Progenitor cell of endocrine pancreas (in vitro differentiated cells): ENCODE results near the gene IL22RA2. TPM values are rescaled to one million over a fixed set of nuclear protein-coding genes. Genes with fewer than 3 reads are reported as not detected.
"Not testable (repeated sequence)": the region's sequence is repeated elsewhere in the genome, so short reads cannot be mapped to it uniquely, and the experiment has no call there.

Experiments
- DNase-seq: peaks from one replicate; pipeline ENCODE4 v3.0.0; 2021; ENCODE audit warnings: low spot score; ENCODE audit not compliant: unreplicated experiment
- H3K27ac Mint-ChIP-seq: 2 replicates; pipeline ENCODE4 v1.8.0; 2021; ENCODE audit warnings: mild to moderate bottlenecking, moderate library complexity, mixed read lengths
- H3K27me3 Mint-ChIP-seq: 2 replicates; pipeline ENCODE4 v1.8.0; 2021; ENCODE audit warnings: mixed read lengths
- H3K36me3 Mint-ChIP-seq: 2 replicates; pipeline ENCODE4 v1.8.0; 2022; ENCODE audit warnings: mixed read lengths; ENCODE audit not compliant: insufficient read depth
- H3K4me1 Mint-ChIP-seq: 2 replicates; pipeline ENCODE4 v1.8.0; 2021; ENCODE audit warnings: low read depth, mixed read lengths
- H3K4me3 Mint-ChIP-seq: 2 replicates; pipeline ENCODE4 v1.8.0; 2021; ENCODE audit warnings: low read depth, mild to moderate bottlenecking, moderate library complexity, mixed read lengths
- H3K9me3 Mint-ChIP-seq: 2 replicates; pipeline ENCODE4 v1.8.0; 2021; ENCODE audit warnings: low read depth, mixed read lengths
- CTCF ChIP-seq: fragments of 200-600 bp; sonication (generic); IDR thresholded peaks from one replicate; pipeline ENCODE4 v1.5.0; 2021; ENCODE audit warnings: antibody characterized with exemption, mild to moderate bottlenecking; ENCODE audit not compliant: unreplicated experiment
- total RNA-seq: library from RNA; stranded (reverse); gene quantifications from 2 replicates; pipeline ENCODE4 v1.2.1, GENCODE V29; 2021

Gene IL22RA2
- total RNA-seq, 1 donor from 2014 or later = not detected

- no peak for TF ChIP-seq CTCF
- H3K4me3 Mint-ChIP-seq = no peak overlapping the region
- peaks cover 6% of the 10 kb centered on the region for H3K4me1 Mint-ChIP-seq
- H3K27me3 Mint-ChIP-seq = no peaks in the 10 kb centered on the region
- no peaks in the 10 kb centered on the region for H3K36me3 Mint-ChIP-seq
- H3K27ac Mint-ChIP-seq = no peak overlapping the region
- no peak for DNase-seq
- peaks cover 23% of the 10 kb centered on the region for H3K9me3 Mint-ChIP-seq
Measured at GRCh38 chr6:137116807-137117206, 56.6 kb downstream of the IL22RA2 start.

- DNase-seq = no peak
- H3K9me3 Mint-ChIP-seq = peaks cover 23% of the 10 kb centered on the region
- H3K4me1 Mint-ChIP-seq = peaks cover 3% of the 10 kb centered on the region
- H3K36me3 Mint-ChIP-seq = no peaks in the 10 kb centered on the region
- no peaks in the 10 kb centered on the region for H3K27me3 Mint-ChIP-seq
- no peak overlapping the region for H3K4me3 Mint-ChIP-seq
- H3K27ac Mint-ChIP-seq = no peak overlapping the region
- TF ChIP-seq CTCF = no peak
Measured at GRCh38 chr6:137115658-137116057, 57.8 kb downstream of the IL22RA2 start.

- Mint-ChIP-seq H3K27ac (no peak overlapping the region), H3K4me1 (no peaks in the 10 kb centered on the region), H3K9me3 (peaks cover 11% of the 10 kb centered on the region), H3K27me3 (no peaks in the 10 kb centered on the region), H3K4me3 (no peak overlapping the region), H3K36me3 (no peaks in the 10 kb centered on the region)
- no peak for TF ChIP-seq CTCF
- no peak for DNase-seq
Measured at GRCh38 chr6:137112067-137112355, 61.4 kb downstream of the IL22RA2 start.

GRCh38 chr6:137111296-137112066, 62.0 kb downstream of the IL22RA2 start:
- H3K27me3 Mint-ChIP-seq = no peaks in the 10 kb centered on the region
- no peak for TF ChIP-seq CTCF
- no peak overlapping the region for H3K4me3 Mint-ChIP-seq
- H3K4me1 Mint-ChIP-seq = no peaks in the 10 kb centered on the region
- peaks cover 9% of the 10 kb centered on the region for H3K9me3 Mint-ChIP-seq
- no peaks in the 10 kb centered on the region for H3K36me3 Mint-ChIP-seq
- no peak for DNase-seq
- H3K27ac Mint-ChIP-seq = no peak overlapping the region

GRCh38 chr6:137107767-137108105, 65.7 kb downstream of the IL22RA2 start:
- Mint-ChIP-seq H3K4me3 (no peak overlapping the region), H3K36me3 (no peaks in the 10 kb centered on the region), H3K27me3 (no peaks in the 10 kb centered on the region), H3K4me1 (no peaks in the 10 kb centered on the region), H3K27ac (no peak overlapping the region), H3K9me3 (peaks cover 9% of the 10 kb centered on the region)
- TF ChIP-seq CTCF = no peak
- DNase-seq = no peak

GRCh38 chr6:137107047-137107766, 66.2 kb downstream of the IL22RA2 start:
- H3K27ac Mint-ChIP-seq, H3K9me3 Mint-ChIP-seq, H3K36me3 Mint-ChIP-seq, H3K4me1 Mint-ChIP-seq, H3K27me3 Mint-ChIP-seq, DNase-seq, H3K4me3 Mint-ChIP-seq: not testable (repeated sequence)
